ENCODE data around the gene KAT2A.
A peak's percentile ranks its signal among the peaks of the same experiment; 100 is the strongest.

The KAT2A gene

DNA sequence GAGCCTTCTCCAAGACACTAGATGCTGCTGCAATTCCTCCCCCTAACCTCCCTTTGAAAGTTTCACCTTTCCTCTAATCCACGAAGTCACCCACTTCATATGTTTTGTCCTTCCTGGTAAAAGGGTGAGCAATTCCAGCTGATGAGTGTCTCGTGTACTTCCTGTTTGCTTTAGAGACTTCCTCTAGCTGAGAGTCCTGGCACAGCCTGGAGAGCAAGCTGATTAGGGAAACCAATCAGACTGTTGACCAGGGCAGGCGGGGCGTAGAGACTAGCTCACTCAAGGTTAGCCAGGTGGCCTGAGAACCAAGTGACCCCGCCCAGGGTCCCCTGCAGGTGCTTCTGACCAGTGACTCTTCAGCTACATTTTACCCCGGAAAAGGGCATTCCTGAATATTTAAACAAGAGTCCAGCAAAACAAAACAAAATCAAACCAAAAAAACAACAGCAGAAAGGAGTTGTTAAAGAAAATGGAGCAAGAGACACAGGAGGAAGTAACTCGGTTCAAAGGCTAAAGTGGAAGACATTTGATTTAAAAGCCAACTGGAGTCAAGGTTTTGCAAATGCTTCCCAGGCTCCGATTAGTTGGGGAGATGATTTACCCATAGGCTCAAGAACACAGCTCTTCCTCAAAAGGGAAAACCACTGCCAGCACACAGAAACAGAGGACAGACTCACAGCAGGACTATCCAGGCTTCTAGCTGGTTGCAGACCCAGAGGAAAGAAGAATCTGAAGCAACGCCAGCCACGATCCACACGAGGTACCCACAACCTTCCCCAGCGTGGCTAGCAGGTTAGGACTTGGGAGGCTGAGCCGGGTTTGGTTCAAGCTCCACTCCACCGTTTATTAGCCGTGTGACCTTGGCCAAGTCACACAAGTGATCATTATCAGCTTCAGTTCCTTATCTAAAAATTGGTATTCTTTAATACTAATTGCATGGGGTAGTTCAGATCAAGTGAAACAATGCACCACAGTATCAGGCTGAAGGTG, 14.8 kb upstream of the KAT2A start:
- DNase-seq (ENCODE audit: low read depth in 2 of 2), result no peak

DNA sequence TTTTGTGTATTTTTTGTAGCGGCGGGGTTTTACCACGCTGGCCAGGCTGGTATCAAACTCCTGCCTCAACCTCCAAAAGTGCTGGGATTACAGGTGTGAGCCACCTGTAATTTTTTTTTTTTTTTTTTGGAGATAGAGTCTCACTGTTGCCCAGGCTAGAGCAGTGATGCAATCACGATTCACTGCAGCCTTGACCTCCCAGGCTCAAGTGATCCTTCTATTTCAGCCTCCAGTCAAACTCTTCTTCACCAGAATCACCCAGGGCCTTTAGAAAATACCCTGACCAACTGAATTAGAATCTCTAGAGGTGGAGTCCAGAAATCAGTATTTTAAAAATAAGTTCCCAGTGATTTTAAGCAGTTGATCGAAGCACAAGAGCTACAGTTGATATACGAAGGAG, 14.0 kb upstream of the KAT2A start:
- DNase-seq (ENCODE audit: low read depth in 2 of 2), result no peak

DNA sequence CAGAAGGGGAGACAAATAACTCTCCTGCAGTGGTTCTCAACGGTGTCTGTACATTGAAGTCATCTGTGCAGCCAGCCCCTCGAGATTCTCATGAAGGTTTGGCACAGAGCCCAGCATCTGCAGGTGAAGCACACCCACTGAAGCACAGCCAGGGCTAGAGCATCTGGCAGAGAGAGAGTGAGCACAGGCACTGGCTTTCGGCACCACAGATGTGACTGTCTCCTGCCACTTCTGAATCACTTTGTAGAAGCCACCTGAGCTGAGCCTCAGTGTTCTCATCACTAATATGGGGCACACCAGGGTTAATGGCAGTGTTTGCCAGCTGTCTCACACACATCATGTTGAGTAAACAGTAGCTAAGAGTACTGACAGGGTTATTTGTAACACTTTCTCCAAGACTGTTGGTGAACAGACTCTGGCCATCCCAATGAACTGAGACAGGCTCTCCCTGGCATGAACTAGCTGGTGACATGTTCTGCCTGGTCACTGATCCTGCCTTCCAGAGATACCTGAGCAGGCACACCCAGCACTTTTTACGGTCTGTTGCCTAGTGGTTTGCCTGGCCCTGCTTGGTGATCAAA, 12.4 kb upstream of the KAT2A start:
- DNase-seq (ENCODE audit: low read depth in 2 of 2), result no peak

DNA sequence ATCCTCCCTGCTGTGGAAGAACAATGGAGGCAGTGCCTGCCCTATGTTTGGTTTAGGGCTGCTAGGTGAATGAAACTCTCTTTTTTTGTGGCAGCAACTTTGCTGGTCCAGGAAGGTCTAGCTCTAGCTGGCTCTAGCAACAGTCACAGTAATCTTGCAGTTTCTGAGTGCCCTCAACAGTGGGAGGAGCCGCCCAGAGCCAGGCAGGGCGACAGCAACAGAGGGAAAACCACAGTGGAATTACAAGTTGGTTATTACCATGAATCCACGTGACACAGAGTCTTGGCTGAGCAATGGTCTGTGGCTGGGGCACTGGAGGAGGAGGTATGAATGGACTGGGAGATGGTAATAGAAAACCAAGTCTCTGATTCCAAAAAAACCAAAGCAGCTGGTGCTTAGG, 11.8 kb upstream of the KAT2A start:
- DNase-seq (ENCODE audit: low read depth in 2 of 2), result peak in 1 of 2 donors; percentile 33

DNA sequence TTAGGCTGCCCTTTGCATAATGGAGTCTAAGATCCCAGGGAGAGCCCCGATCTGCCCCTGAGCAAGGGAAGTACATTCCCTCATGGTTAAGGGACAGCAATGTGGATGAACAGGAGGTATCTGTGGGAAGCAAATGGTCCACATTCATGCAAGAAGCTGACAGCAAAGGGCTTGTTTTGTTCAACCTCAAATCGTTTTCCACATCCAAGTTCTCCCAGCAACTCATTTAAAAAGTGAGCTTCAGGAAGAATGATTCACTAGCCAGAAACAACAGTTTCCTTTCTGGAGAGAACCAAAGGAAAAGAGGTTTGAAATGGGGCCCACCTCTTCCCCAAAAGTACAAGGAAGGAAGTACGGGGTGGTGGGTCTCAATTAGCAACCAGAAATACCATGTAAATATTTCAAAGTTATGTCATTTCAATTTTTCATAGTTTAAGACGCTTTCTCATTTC, 10.8 kb upstream of the KAT2A start:
- DNase-seq (ENCODE audit: low read depth in 2 of 2), result no peak

DNA sequence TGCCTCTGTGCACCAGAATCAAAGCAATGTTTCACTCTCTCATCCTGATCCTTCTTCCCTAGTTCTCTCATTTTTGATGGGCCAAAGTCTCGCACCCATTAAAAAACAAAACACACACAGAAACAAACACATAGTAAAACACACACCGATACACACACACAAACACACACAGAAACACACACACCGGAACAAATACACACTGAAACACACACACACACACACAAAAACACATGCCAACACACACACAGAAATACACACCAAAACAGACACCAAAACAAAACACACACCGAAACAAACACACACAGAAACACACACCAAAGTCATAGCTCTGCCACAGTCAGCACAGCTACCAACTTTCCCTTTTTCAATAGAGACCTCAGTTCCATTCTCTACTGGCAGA, 10.1 kb upstream of the KAT2A start:
- no peak for DNase-seq (ENCODE audit: low read depth in 2 of 2)

DNA sequence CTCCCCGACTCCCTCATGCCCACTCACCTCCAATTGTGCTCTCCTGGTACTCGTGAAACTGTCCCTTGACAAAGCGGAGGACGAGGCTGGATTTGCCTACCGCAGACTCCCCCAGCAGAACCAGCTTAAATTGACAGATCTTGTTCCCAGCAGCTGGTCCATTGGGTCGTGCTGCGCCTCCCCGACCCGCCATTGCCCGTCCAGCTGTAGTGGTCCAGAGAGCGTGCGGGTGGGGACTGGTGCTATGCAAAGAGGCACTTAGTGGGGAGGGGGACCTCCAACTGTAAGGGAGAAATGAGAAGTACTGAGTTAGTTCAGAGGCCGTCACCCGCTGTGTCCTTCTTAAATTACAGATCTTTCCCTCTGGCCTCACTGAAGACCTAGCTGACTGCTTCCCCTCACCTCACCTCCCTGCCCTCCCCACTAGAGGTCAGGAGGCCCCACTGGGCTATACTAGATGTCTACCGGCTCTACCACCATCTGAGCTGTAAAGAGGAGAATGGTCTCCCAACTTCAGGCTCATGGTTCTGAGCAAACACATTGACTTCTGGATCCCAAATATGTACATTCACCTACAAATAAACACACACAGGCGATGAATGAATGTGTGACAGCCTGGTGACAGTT, 9.3 kb upstream of the KAT2A start:
- DNase-seq (ENCODE audit: low read depth in 2 of 2), result no peak

DNA sequence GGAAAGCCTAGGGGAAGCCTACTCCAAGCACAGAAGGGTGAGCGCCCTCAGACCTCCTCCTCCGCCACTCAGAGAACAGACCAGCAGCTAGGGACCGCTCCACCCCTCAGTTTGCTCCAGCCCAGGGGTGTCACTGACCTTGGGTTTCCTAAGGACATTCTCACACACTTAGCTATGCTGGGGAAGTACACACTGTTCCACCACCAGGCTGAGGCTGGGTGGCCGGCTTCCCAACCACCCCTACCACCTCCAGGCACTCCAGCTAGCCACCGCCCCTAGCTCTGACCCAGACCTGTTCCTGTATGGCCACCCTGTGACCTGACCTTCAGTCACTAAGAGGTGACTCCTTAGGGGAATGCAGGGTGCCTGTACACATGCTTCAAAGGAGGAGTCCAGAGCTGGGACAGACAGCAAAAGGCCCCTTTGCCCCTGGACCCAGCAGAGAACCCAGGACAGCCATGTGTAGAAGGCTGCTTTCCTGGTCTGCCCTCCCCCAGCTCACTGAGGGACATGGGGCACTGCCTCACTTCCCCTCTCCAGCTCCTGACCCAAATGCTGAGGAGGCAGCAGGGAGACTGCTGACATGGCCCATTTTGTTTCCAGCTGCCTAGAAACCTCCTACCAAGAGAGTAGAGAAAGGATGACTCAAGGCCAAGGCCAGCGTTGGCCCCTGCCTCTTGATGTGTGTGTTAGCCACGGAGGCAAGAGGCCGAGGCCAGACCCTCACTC, 8.1 kb upstream of the KAT2A start:
- DNase-seq (ENCODE audit: low read depth in 2 of 2), result no peak

DNA sequence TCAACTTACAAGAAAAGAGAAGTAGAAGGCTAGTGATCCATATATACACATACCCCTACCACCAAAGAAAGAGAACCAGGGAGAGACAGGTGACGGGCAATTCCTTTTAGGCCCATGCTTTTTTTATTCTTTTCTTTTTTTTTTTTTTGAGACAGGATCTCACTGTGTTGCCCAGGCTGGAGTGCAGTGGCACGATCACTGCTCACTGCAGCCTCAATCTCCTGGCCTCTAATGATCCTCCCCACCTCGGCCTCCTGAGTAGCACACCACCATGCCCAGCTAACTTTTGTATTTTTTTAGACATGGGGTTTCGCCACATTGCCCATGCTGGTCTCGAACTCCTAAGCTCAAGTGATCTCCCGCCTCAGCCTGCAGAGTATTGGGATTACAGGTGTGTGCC, 6.2 kb upstream of the KAT2A start:
- no peak for DNase-seq (ENCODE audit: low read depth in 2 of 2)

DNA sequence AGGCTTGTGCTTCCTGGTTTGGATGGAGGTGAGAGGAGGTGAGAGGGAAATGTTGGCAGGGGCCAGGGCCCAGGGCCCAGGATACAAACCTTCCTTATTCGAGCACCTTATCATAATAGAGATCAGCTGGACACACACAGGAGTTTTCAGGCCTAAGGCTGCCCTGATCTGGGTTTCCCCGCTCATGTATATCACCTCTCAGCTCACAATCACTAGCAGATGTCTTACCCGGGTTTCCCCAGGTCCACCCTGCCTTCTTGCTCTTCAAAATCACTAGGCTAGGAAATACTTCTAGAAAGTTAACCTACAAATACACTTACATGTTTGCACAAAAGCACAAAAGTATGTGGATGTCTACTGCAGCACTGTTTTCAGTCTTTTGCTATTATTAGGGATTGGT, 5.7 kb upstream of the KAT2A start:
- no peak for DNase-seq (ENCODE audit: low read depth in 2 of 2)

DNA sequence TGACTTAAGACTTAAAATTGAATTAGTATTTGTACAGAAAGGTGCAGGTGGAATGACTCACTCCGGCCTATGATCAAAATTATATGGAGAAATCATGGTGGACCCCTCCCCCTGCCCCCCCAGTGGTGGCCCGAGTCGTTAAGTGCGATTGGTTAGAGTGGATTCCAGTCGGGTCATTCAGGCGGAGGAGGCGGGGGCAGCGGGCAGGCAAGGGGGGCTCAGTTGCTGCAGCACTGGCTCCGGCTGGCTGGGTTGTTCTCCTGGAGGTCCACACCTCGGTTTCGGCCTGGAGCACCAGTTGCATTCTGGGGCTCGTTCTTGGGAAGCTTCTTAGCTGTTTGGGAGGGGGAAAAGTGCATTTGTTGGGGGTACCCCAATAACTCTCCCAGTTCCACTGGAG, 4.4 kb upstream of the KAT2A start:
- DNase-seq (ENCODE audit: low read depth in 2 of 2), result no peak

DNA sequence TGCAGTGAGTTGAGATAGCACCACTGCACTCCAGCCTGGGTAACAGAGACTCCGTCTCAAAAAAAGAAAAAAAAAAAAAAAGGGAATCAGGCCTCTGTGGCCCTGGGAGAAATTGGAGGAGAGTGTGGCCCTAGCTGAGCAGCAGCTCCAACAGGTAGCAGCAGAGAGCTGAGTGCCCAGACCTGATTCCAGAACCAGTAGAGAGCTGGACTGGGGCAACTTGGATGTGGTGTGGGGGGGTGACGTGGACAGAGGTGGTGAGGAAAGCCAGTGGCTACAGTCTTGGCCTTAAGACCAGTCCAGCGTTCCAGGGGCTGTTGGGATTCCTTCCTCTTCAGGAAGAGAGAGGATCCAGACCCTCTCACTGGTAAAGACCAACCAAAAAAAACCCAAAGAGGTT, 3.1 kb upstream of the KAT2A start:
- no peak for DNase-seq (ENCODE audit: low read depth in 2 of 2)

DNA sequence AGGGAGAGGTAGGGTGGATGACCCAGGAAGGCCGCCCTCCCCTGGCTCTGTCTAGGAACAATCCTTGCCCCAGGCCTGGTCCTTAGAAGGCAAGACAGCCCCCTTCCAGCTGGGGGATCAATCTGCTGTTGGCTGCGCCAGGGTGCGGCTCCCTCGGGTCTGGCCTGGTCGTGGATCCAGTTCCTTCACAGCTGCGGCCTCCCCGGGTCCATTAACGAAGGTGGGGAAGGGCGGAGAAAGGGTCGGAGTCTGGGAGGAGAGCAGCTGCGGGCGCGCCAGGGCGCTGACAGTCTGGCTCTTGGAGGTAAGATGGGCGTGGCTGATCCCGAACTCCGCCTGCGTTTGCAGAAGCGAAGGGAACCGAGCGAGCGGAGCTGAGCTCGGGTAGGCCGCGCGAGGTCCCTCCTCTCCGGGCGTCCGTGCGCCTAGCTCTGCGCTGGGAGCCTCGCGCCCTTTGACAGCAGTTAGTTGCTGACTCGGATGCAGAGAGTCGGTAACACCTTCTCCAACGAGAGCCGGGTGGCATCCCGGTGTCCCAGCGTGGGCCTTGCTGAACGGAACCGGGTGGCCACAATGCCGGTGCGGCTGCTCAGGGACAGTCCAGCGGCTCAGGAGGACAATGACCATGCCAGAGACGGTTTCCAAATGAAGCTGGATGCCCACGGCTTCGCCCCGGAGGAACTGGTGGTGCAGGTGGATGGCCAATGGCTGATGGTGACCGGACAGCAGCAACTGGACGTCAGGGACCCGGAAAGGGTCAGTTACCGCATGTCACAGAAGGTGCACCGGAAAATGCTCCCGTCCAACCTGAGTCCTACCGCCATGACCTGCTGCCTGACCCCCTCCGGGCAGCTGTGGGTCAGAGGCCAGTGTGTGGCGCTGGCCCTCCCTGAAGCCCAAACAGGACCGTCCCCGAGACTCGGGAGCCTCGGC, 1.5 kb upstream of the KAT2A start, which contains the start of gene HSPB9:
HSPB9 (plus strand) TSS at position 434 of the 933 bp plus-strand sequence; CDS start at position 481, 47 bp downstream.
- DNase-seq (ENCODE audit: low read depth in 2 of 2), result no peak

DNA sequence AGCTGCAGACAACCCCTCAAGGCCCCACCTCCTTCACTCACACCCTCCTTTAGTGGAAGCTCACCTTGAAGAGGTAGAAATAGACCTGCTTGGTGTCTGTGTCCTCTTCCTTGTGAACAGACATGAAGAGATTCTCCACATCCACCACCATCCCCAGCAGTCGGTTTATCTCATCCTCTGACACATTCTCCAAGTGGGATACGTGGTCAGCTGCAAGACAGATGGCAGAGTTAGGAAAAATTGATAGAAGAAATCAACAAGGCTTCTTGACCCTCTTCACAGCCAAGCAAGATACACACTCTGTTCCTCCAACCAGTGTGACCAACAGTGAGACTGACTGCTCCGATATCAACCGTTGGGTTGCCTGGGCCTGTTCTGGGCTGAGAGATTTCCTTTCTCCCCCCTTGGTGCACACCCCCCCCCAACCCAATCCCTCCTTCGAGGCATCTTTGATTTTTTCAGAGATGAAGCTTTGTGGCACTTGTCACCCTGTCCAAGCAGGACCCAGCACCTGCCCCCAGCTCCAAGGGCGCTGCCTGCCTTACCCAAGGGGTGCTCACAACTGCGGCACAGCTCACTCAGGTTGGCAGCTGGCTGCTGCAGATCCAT, 902 bp downstream of the KAT2A start:
- DNase-seq (ENCODE audit: low read depth in 2 of 2), result no peak

DNA sequence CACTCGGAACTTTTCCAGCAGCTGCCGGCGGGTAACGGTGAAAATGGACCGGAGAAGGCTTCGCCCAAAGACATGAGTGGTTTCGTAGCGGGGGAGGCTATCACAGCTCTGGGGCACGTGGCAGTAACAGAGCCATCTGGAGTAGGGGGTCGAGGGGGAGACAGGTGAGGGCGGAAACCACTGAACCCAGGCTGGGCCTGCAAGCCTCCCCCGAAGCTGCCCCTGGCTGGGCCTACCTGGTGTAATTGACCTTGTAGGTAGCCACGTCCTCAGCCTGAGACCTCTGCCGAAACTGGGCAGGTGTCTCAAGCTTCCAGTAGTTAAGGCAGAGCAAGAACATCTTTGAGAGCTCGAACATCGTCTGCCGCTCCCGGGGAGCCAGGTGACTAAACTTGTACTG, 1.9 kb downstream of the KAT2A start:
- no peak for DNase-seq (ENCODE audit: low read depth in 2 of 2)

DNA sequence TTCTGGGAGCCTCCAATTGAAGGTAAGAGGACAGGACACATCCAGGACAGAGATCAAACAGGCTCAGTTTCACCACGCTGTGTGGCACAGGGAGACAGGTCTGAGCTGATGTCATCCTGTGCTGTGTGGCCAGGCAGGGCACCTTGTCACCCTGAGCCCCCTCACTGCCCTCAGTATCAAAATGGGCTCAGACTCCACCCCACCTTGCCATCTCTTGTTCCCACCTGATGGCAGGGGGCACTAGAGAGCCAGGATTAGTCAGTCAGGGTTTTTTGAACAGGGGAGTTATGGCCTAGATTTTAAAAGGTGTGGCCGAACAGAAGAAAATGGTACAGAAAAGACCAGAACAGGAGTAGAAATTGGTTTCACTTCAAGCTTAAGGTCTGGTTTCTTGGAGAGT, 2.6 kb downstream of the KAT2A start:
- no peak for DNase-seq (ENCODE audit: low read depth in 2 of 2)

DNA sequence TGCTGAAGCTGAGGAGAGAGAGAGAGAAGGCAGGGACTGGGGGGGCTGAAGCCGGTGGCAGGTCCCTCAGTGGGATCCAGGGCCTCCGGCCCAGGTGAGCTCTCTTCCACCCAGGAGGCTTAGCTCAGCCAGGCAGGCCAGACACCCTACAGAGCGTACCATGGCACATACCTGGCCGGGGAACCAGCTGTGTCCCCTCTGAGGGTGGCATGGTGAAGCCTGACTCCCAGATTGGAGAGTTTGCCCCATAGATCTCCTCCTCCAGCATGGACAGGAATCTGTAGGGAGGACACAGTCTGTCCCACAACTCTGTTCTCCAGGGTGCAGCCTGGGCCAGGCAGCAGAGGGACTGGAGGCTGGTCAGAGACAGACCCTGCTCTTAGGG, 3.0 kb downstream of the KAT2A start:
- no peak for DNase-seq (ENCODE audit: low read depth in 2 of 2)

DNA sequence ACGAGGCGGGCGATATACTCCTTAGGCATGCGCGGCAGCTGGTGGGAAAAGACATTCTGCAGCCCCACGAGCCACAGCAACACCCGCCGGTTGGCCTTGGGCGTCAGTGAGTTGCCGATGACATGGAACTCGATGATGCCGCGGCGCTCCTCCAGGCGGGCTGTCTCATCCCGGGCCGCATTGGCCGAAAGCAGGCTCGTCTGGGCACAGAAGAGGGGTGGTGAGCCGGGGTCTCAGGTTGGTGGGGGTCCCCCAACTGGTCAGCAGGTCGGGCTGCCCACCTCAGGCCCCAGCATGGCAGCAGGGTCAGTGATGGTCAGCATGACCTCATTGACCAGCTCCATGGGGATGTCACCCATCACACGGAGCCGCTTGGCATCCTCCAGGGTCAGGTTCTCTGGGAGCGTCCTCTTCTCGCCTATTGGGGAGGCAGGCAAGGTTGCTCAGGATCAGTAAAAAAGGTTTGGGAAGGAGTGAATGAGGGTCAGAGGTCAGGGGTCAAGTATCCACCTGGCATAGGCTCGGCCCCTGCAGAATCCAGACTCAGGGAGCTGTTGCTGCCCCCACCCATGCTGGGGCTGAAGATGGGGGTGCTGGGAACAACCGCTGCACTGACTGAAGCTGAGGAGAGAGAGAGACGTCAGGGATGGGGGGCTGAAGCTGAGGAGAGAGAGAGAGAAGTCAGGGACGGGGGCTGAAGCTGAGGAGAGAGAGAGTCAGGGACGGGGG, 3.6 kb downstream of the KAT2A start:
- DNase-seq (ENCODE audit: low read depth in 2 of 2), result no peak

DNA sequence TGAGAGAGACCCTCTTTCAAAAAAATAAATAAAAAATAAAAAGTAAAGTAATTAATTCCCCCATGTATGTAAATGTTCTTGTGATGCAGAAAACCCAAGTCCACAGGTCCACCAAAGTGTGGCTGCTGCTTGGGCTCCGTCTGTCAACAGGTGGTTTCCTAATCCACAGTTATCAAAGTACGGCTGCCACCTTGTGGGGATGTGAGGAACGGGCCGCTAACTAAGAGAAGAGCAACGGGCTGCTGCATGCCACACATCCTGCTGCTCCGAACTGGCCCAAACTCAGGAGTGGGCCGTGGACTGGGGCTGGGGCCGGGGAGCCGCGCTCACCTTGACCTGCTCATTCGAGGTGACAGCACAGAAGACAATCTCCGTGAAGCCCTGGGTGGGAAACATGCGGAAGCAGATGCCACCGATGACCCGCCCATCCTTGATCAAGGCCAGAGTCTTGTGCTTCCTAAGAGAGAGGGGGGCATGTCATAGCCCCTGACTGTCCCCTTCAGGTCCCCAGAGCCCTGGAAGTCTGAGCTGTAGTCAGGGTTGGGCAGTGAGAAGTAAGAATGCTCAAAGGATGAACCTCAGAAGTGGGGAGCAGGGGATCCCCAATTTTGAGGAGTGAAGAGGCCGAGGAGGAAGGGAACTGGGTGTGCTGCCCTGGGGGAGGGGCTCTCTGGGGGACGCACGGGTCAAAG, 4.3 kb downstream of the KAT2A start:
- peak; percentile 56 to 78 for DNase-seq (ENCODE audit: low read depth in 2 of 2)
